Measurements from ENCODE around the gene RNF34. TPM values are rescaled to one million over a fixed set of nuclear protein-coding genes. Genes with fewer than 3 reads are reported as not detected.
"Not testable (repeated sequence)": the region's sequence is repeated elsewhere in the genome, so short reads cannot be mapped to it uniquely, and the experiment has no call there.

The RNF34 gene
- total RNA-seq, 2 experiments from 2014 or later: 83.5 to 90.2 TPM

DNA sequence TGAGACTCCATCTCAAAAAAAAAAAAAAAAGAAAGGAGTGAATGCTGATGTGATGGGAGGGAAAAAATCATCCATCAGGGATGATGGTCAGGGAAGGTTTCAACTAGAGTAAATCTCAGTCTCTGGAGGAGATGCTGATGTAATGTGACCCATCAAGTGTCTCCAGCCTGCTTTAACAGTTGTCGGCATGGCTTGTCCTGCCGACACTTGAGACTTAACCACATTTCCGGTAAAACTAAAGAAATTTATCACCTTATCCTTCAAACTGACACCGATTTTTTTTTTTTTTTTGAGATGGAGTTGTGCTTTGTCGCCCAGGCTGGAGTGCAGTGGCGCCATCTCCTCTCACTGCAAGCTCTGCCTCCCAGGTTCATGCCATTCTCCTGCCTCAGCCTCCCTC lies 26.2 kb upstream of the RNF34 start:
- Mint-ChIP-seq H3K27me3 (peaks cover 4% of the 10 kb centered on the region), H3K36me3 (ENCODE audit: low read depth) (no peaks in the 10 kb centered on the region), H3K4me3 (no peak overlapping the region), H3K4me1 (no peaks in the 10 kb centered on the region), H3K9me3 (peaks cover 4% of the 10 kb centered on the region), H3K27ac (no peak overlapping the region)
- DNase-seq: no peak
- CTCF ChIA-PET: interaction anchor here (0.6 to 1.5 kb wide), 4 partner anchors 13 to 439 kb away, joined by 3 to 4 read pairs (median 3); no protein-coding TSS in a partner anchor
- POLR2A ChIA-PET: no interaction called here

DNA sequence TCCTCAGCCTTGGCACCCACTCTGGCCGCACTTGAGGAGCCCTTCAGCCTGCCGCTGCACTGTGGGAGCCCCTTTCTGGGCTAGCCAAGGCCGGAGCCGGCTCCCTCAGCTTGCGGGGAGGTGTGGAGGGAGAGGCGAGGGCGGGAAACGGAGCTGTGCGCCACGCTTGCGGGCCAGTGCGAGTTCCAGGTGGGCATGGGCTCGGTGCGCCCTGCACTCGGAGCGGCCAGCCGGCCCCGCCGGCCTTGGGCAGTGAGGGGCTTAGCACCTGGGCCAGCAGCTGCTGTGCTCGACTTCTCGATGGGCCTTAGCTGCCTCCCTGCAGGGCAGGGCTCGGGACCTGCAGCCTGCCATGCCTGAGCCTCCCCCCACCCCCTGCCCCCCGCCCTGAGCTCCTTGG lies 25.6 kb upstream of the RNF34 start:
- not testable (repeated sequence) for H3K4me1 Mint-ChIP-seq; H3K27ac Mint-ChIP-seq; H3K27me3 Mint-ChIP-seq; H3K4me3 Mint-ChIP-seq; H3K36me3 Mint-ChIP-seq (ENCODE audit: low read depth); H3K9me3 Mint-ChIP-seq; DNase-seq
- POLR2A ChIA-PET: interaction anchor here (0.7 kb wide), 1 partner anchor 9 kb away, joined by 4 read pairs; no protein-coding TSS in a partner anchor
- CTCF ChIA-PET: interaction anchor here (0.6 to 0.8 kb wide), 3 partner anchors 89 to 439 kb away, joined by 3 to 4 read pairs (median 3); no protein-coding TSS in a partner anchor

DNA sequence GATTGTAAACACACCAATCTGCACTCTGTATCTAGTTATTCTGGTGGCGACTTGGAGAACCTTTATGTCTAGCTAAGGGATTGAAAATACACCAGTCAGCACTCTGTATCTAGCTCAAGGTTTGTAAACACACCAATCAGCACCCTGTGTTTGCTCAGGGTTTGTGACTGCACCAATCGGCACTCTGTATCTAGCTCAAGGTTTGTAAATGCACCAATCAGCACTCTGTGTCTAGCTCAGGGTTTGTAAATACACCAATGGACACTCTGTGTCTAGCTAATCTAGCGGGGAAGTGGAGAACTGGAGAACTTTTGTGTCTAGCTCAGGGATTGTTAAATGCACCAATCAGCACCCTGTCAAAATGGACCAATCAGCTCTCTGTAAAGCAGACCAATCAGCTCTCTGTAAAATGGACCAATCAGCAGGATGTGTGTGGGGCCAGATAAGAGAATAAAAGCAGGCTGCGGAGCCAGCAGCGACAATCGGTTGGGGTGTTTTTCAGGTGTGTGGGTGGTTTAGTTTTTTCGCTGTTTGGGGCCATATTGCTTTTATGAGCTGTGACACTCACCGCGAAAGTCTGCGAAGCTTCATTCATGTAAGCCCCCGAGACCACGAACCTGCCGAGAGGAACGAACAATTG lies 24.9 kb upstream of the RNF34 start:
- H3K4me1 Mint-ChIP-seq; DNase-seq; H3K27me3 Mint-ChIP-seq; H3K36me3 Mint-ChIP-seq (ENCODE audit: low read depth); H3K4me3 Mint-ChIP-seq; H3K9me3 Mint-ChIP-seq; H3K27ac Mint-ChIP-seq: not testable (repeated sequence)
- ChIA-PET POLR2A (interaction anchor here (0.7 kb wide), 1 partner anchor 8 kb away, joined by 4 read pairs; no protein-coding TSS in a partner anchor), CTCF (interaction anchor here (0.8 to 1.1 kb wide), 2 partner anchors 16 to 89 kb away, joined by 3 read pairs; no protein-coding TSS in a partner anchor)

DNA sequence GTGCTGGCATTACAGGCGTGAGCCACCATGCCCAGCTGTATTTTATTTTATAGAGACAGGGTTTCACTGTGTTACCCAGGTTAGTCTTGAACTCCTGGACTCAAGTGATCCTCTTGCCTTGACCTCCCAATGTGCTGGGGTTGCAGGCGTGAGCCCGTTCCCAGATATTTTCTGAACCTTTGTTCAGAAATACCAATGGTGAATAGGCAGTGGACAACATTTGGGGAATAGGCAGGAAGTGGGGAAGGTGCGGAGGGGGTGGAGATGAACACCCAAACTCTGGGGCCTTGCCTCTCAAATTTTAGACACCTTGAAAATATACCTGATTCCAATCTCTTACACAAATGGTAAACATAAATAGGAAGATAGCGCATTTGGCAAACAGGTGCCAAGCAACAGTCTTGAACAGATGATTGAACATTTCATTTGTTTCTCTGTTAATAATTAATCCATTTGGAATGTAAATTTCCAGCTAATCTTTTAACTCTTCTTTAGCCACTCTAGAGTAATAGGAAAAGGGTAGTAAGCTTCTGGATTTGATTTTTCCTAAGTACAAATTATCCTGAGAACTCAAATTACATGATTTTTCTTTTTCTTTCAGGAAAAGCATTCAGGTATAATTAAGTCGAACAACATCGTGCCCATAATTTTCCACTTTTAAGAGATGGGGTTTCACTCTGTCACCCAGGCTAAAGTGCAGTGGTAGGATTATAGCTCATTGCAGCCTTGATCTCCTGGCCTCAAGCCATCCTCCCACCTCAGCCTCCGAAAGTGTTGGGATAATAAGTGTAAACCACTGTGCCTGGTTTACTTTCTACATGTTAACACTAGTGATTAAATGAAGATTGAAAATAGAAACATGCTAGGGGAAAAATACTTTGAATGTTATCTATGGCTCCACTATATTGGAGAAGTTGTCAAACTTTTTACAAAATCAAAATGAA lies 22.9 kb upstream of the RNF34 start:
- no peak overlapping the region for H3K27ac Mint-ChIP-seq
- POLR2A ChIA-PET: no interaction called here
- H3K4me1 Mint-ChIP-seq: no peaks in the 10 kb centered on the region
- no peak overlapping the region for H3K4me3 Mint-ChIP-seq
- H3K27me3 Mint-ChIP-seq: peaks cover 5% of the 10 kb centered on the region
- no peak for DNase-seq
- no peaks in the 10 kb centered on the region for H3K36me3 Mint-ChIP-seq (ENCODE audit: low read depth)
- H3K9me3 Mint-ChIP-seq: peaks cover 4% of the 10 kb centered on the region
- CTCF ChIA-PET: interaction anchor here (0.8 kb wide), 1 partner anchor 10 kb away, joined by 3 read pairs; no protein-coding TSS in a partner anchor

DNA sequence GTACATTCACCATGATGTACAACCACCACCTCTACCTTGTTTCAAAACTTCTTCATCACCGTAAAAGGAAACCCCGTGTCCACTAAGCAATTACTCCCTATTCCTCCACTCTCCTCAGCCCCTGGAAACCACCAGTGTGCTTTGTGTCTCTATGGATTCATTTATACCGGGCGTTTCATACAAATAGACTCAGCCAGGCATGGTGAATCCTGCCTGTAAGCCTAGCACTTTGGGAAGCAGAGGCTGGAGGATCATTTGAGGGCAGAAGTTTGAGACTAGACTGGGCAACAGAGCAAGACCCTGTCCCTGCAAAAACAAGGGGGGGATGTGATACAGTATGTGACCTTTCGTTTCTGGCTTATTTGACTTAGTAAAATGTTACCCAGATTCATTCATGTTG lies 21.2 kb upstream of the RNF34 start:
- Mint-ChIP-seq H3K27ac (no peak overlapping the region), H3K36me3 (ENCODE audit: low read depth) (no peaks in the 10 kb centered on the region), H3K27me3 (peaks cover 5% of the 10 kb centered on the region), H3K9me3 (peaks cover 4% of the 10 kb centered on the region), H3K4me3 (no peak overlapping the region), H3K4me1 (no peaks in the 10 kb centered on the region)
- CTCF ChIA-PET: no interaction called here
- POLR2A ChIA-PET: interaction anchor here (0.6 kb wide), 1 partner anchor 690 kb away, joined by 3 read pairs; no protein-coding TSS in a partner anchor
- DNase-seq: no peak

DNA sequence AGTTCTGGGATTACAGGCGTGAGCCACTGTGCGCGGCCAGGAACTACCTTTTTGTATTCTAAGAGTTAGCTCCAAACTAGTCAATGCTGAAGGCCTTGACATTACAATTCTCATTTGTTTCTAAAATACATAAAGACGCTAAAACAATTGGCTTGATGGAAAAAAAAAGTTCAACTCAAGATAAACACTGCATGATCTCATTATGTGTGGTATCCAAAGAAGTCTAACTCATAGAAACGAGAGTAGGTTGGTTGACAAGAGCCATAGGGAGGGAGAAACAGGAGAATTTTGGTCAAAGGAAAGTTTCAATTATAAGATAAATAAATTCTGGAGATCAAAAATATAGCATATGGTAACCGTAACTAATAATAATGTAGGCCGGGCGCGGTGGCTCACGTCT lies 20.0 kb upstream of the RNF34 start:
- no peak overlapping the region for H3K27ac Mint-ChIP-seq
- CTCF ChIA-PET: no interaction called here
- POLR2A ChIA-PET: no interaction called here
- H3K4me1 Mint-ChIP-seq: no peaks in the 10 kb centered on the region
- H3K9me3 Mint-ChIP-seq: peaks cover 2% of the 10 kb centered on the region
- DNase-seq: no peak
- H3K4me3 Mint-ChIP-seq: no peak overlapping the region
- H3K27me3 Mint-ChIP-seq: peaks cover 5% of the 10 kb centered on the region
- no peaks in the 10 kb centered on the region for H3K36me3 Mint-ChIP-seq (ENCODE audit: low read depth)

DNA sequence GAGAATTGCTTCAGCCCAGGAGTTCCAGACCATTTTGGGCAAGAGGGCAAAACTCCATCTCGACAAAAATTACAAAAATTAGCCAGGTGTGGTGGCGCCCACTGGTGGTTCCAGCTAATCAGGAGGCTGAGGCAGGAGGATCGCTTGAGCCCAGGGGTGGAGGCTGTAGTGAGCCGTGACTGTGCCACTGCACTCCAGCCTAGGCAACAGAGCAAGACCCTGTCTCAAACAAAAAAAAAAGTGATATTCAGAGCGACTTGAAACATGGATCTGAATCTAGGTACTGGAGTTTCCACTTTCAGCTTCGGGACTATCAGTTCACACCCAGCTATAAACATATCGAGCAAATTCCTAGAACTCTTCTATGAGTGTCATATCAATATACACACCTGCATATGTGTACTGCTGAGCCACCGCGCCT lies 16.3 kb upstream of the RNF34 start:
- CTCF ChIA-PET: interaction anchor here (1.1 to 1.8 kb wide), 3 partner anchors 22 to 59 kb away, joined by 3 to 6 read pairs (median 3); partner anchors contain the start of gene ANAPC5
- Mint-ChIP-seq H3K27ac (no peak overlapping the region), H3K36me3 (ENCODE audit: low read depth) (no peaks in the 10 kb centered on the region), H3K4me3 (no peak overlapping the region), H3K9me3 (no peaks in the 10 kb centered on the region), H3K27me3 (peaks cover 4% of the 10 kb centered on the region), H3K4me1 (peaks cover 5% of the 10 kb centered on the region)
- DNase-seq: no peak
- POLR2A ChIA-PET: interaction anchor here (0.6 to 0.7 kb wide), 2 partner anchors 9 to 12 kb away, joined by 3 to 4 read pairs; no protein-coding TSS in a partner anchor

DNA sequence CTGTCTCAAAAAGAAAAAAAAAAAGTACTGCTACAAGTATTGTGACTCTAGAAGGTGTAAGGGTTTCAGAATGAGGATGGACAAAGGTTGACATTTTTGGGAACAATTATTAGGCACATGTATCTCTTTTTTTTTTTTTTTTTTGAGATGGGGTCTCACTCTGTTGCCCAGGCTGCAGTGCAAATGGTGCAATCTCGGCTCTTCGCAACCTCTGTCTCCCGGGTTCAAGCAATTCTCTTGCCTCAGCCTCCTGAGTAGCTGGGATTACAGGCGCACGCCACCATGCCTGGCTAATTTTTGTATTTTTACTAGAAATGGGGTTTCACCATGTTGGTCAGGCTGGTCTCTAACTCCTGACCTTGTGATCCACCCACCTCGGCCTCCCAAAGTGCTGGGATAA lies 15.0 kb upstream of the RNF34 start:
- not testable (repeated sequence) for H3K4me3 Mint-ChIP-seq; H3K36me3 Mint-ChIP-seq (ENCODE audit: low read depth); H3K27me3 Mint-ChIP-seq; H3K9me3 Mint-ChIP-seq; H3K4me1 Mint-ChIP-seq; DNase-seq; H3K27ac Mint-ChIP-seq
- ChIA-PET CTCF (interaction anchor here (0.8 to 1.8 kb wide), 2 partner anchors 57 to 62 kb away, joined by 3 to 6 read pairs; no protein-coding TSS in a partner anchor), POLR2A (interaction anchor here (0.6 kb wide), 1 partner anchor 16 kb away, joined by 4 read pairs; no protein-coding TSS in a partner anchor)

DNA sequence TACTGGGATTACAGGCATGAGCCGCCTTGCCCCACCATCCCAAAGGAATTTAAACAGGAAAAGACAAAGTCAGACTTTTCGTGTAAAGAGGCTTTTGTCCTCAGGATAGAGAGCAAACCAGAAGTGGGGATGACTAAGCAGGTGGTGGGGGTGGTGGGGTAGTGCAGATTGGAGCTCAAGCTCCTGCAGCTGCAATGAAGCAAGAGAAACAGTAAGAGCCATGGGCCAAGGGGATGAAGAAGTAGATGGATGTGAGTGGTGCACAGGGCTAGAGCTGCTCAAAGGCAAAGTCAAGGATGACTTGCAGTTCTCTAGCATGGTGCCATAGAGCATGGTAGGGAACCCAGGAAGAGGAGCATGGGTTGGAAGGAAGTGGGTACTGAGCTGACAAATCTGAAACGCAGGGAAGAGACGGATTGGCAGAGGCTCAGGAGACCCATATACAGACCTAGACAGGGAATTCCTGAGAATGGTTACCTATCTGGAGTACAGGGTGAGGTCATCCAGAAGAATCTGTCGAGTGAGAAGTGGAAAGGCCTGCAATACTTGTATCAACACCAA lies 11.4 kb upstream of the RNF34 start:
- Mint-ChIP-seq H3K4me1 (peaks cover 18% of the 10 kb centered on the region), H3K4me3 (no peak overlapping the region), H3K36me3 (ENCODE audit: low read depth) (peaks cover 2% of the 10 kb centered on the region), H3K27ac (no peak overlapping the region), H3K27me3 (no peaks in the 10 kb centered on the region), H3K9me3 (peaks cover 5% of the 10 kb centered on the region)
- no peak for DNase-seq
- POLR2A ChIA-PET: no interaction called here
- CTCF ChIA-PET: interaction anchor here (0.9 to 1.1 kb wide), 2 partner anchors 38 to 82 kb away, joined by 3 to 5 read pairs; no protein-coding TSS in a partner anchor

DNA sequence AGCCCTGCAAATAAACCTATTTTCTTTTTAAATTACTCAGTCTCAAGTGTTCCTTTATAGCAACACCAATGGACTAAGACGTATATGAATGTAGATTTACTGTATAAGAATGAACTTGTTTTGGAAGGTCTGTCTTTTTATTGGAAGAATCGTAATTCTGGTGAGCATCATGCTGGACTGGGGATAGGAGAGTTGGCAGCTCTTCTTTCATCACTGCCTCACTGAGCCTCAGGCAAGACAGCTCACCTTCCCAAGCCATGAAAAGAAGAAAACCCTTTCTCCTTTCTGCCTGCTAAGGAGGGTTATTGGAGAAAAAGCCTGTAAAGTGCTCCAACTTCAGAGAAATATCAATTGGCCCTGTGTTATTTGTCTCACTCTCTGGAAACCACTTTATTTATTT lies 9.1 kb upstream of the RNF34 start:
- ChIA-PET CTCF (interaction anchor here (0.6 to 0.8 kb wide), 2 partner anchors 56 to 79 kb away, joined by 3 to 4 read pairs; no protein-coding TSS in a partner anchor), POLR2A (no interaction called here)
- Mint-ChIP-seq H3K27me3 (no peaks in the 10 kb centered on the region), H3K4me3 (no peak overlapping the region), H3K27ac (peak overlapping the region; percentile 69), H3K9me3 (peaks cover 5% of the 10 kb centered on the region), H3K4me1 (peaks cover 18% of the 10 kb centered on the region), H3K36me3 (ENCODE audit: low read depth) (peaks cover 2% of the 10 kb centered on the region)
- DNase-seq: no peak

DNA sequence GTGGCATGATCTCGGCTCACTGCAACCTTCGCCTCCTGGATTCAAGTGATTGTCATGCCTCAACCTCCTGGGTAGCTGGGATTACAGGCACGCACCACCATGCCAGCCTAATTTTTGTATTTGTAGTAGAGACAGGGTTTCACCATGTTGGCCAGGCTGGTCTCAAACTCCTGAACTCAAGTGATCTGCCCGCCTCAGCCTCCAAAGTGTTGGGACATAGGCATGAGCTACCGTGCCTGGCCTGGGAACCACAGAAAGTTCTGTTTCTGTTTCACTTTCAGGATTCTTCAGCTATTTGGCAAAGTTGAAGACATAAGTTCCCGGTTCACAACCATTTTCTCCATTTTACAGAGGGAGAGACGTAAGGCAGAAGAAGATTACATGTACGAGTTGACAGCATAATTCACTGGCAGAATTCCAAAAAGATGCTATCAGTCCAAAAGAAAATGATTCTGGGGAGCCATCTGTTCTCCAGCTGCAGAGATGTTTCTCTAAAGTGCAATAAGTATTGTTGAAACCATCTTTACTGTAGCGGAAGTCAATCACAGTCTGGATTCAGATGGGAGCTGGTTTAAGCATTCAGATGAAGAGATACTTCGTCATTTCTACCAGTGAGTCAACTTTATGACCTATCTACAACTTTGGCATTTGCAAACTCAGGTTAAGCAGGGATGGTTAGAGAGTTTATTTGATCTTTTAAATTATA lies 8.1 kb upstream of the RNF34 start:
- H3K9me3 Mint-ChIP-seq: peaks cover 5% of the 10 kb centered on the region
- peaks cover 2% of the 10 kb centered on the region for H3K36me3 Mint-ChIP-seq (ENCODE audit: low read depth)
- peak overlapping the region; percentile 82 for H3K27ac Mint-ChIP-seq
- DNase-seq: peak; percentile 63
- CTCF ChIA-PET: interaction anchor here (1.1 to 1.7 kb wide), 2 partner anchors 14 to 60 kb away, joined by 3 to 9 read pairs; no protein-coding TSS in a partner anchor
- no peaks in the 10 kb centered on the region for H3K27me3 Mint-ChIP-seq
- peak overlapping the region; percentile 38 for H3K4me3 Mint-ChIP-seq
- POLR2A ChIA-PET: interaction anchor here (1.7 kb wide), 1 partner anchor 9 kb away, joined by 9 read pairs; the partner anchor contains the start of gene RNF34
- H3K4me1 Mint-ChIP-seq: peaks cover 18% of the 10 kb centered on the region

DNA sequence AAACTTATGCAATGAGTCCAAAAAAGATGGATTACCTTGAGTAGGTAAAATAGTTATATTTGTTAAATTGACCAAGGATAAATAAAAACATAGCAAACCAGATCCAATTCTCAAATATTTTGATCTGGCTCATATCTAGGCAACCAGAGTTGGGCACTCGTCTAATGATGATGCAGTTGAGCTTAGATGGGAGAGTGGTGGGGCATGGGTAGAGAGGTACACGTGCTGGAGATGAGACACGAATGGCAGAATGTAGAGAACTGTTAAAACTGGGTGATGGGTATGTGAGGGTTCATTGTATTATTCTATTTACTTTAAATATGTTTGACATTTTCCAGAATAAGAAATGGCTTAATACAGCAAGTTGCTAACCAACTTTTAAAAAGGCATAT lies 7.6 kb upstream of the RNF34 start:
- H3K9me3 Mint-ChIP-seq: peaks cover 5% of the 10 kb centered on the region
- peaks cover 2% of the 10 kb centered on the region for H3K36me3 Mint-ChIP-seq (ENCODE audit: low read depth)
- no peaks in the 10 kb centered on the region for H3K27me3 Mint-ChIP-seq
- no peak for DNase-seq
- CTCF ChIA-PET: interaction anchor here (1.1 to 1.7 kb wide), 2 partner anchors 13 to 59 kb away, joined by 3 to 9 read pairs; no protein-coding TSS in a partner anchor
- POLR2A ChIA-PET: interaction anchor here (1.7 kb wide), 1 partner anchor 8 kb away, joined by 9 read pairs; the partner anchor contains the start of gene RNF34
- peaks cover 18% of the 10 kb centered on the region for H3K4me1 Mint-ChIP-seq
- H3K4me3 Mint-ChIP-seq: no peak overlapping the region
- H3K27ac Mint-ChIP-seq: peak overlapping the region; percentile 82
